HEK293 (cell line): ENCODE data around the gene SLC35E1.

Experiments
- CTCF ChIP-seq: fragments of 450-650 bp; formaldehyde crosslinking; IDR thresholded peaks from 2 replicates; pipeline ENCODE4 v1.5.1; 2016; ENCODE audit warnings: missing biosample characterization, missing genetic modification characterization
- SCRT2 ChIP-seq: fragments of 450-650 bp; formaldehyde crosslinking; IDR thresholded peaks from 2 replicates; pipeline ENCODE4 v1.5.1; 2016; ENCODE audit warnings: missing biosample characterization, missing genetic modification characterization
- ZBTB10 ChIP-seq: fragments of 450-650 bp; formaldehyde crosslinking; IDR thresholded peaks from 2 replicates; pipeline ENCODE4 v1.5.1; 2016; ENCODE audit warnings: missing biosample characterization, missing genetic modification characterization
- ZNF16 ChIP-seq: fragments of 450-650 bp; formaldehyde crosslinking; IDR thresholded peaks from 2 replicates; pipeline ENCODE4 v1.5.1; 2016; ENCODE audit warnings: low read depth, missing biosample characterization, missing genetic modification characterization
- ZNF174 ChIP-seq: fragments of 450-650 bp; formaldehyde crosslinking; IDR thresholded peaks from 2 replicates; pipeline ENCODE4 v1.5.0; 2017; ENCODE audit warnings: missing biosample characterization, mild to moderate bottlenecking, missing genetic modification characterization
- ZSCAN23 ChIP-seq: fragments of 450-650 bp; formaldehyde crosslinking; IDR thresholded peaks from 2 replicates; pipeline ENCODE4 v1.5.1; 2016; ENCODE audit warnings: missing biosample characterization, missing genetic modification characterization

DNA sequence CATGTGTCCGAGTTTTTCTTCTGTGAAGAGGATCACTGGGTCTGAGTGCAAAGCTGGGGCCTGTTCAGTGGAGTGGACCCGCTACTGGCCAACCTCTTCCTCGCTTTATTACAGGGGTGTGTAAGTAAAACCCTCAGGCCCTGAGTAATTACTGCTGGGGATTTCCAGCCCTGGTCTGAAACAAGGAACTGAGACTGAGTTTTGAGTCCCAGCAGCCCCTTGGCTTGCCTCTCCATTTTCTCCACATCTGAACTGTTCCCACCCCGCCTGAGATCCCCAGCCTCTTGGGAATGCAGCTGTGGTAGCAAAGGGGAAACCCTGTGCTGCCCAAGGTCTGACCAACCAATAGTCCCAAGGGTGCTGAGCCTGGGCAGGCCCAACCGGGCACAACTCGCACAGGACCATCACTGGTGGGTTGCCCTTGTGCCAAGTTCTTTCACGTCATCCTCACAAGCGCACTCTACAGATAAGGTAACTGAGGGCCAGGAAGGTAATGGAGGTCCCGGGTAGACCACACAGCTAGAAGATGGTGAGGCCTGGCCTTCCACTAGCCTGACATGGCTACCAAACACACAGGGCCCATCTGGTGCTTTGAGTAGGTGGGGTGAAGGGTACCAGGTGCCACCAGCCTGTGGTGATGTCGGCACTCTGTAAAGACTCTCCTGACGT lies 13.7 kb upstream of the SLC35E1 start:
- no peak for TF ChIP-seq SCRT2
- no peak for TF ChIP-seq ZNF174 (tag by site-specific recombination)
- TF ChIP-seq ZBTB10 (tag by site-specific recombination): no peak
- TF ChIP-seq CTCF (tag by site-specific recombination): no peak
- no peak for TF ChIP-seq ZSCAN23
- TF ChIP-seq ZNF16 (tag by site-specific recombination): no peak
